Astrocyte (in vitro differentiated cells and primary cell): ENCODE results near the gene AP1G2. TPM values are rescaled to one million over a fixed set of nuclear protein-coding genes. Genes with fewer than 3 reads are reported as not detected.
A peak's percentile ranks its signal among the peaks of the same experiment; 100 is the strongest.
"Not testable (repeated sequence)": the region's sequence is repeated elsewhere in the genome, so short reads cannot be mapped to it uniquely, and the experiment has no call there.

Experiments used
- DNase-seq: peaks from one replicate; pipeline ENCODE4 v3.0.0-alpha.2; 2010; ENCODE audit warnings: low read depth
- FAIRE-seq: peaks from 2 replicates; lab custom pipeline; 2011; peaks lifted over from hg19 to GRCh38; lab: Jason Lieb, UNC
- H2AFZ ChIP-seq: 2 replicates; pipeline ENCODE4 v1.6.0; 2012; ENCODE audit warnings: low read depth, low read length, inconsistent platforms
- H3K27ac ChIP-seq: 2 replicates; pipeline ENCODE4 v1.5.1; 2011; ENCODE audit warnings: low read depth, low read length, inconsistent platforms
- H3K27me3 ChIP-seq: 2 replicates; pipeline ENCODE4 v1.6.0; 2011; ENCODE audit warnings: low read length, inconsistent platforms; ENCODE audit not compliant: insufficient read depth
- H3K36me3 ChIP-seq: 2 replicates; pipeline ENCODE4 v1.5.1; 2011; ENCODE audit warnings: low read length, inconsistent platforms; ENCODE audit not compliant: insufficient read depth
- H3K4me1 ChIP-seq: 2 replicates; pipeline ENCODE4 v1.5.1; 2011; ENCODE audit warnings: low read length, inconsistent platforms; ENCODE audit not compliant: insufficient read depth
- H3K4me2 ChIP-seq: 2 replicates; pipeline ENCODE4 v1.6.0; 2012; ENCODE audit warnings: low read length, inconsistent platforms
- H3K4me3 ChIP-seq: 2 replicates; pipeline ENCODE4 v1.5.1; 2011; ENCODE audit warnings: low read depth, mild to moderate bottlenecking, low read length, inconsistent platforms; ENCODE audit not compliant: insufficient read depth
- H3K79me2 ChIP-seq: 2 replicates; pipeline ENCODE4 v1.6.0; 2012; ENCODE audit warnings: mild to moderate bottlenecking, low read length, inconsistent platforms; ENCODE audit not compliant: insufficient read depth
- H3K9ac ChIP-seq: 2 replicates; pipeline ENCODE4 v1.6.0; 2012; ENCODE audit warnings: mild to moderate bottlenecking, low read length, inconsistent platforms
- H3K9me3 ChIP-seq: 2 replicates; pipeline ENCODE4 v1.5.1; 2012; ENCODE audit warnings: low read depth, mild to moderate bottlenecking, low read length, inconsistent platforms; ENCODE audit not compliant: insufficient read depth
- H4K20me1 ChIP-seq: 2 replicates; pipeline ENCODE4 v1.6.0; 2012; ENCODE audit warnings: low read length, inconsistent platforms; ENCODE audit not compliant: insufficient read depth
- H3K27ac Mint-ChIP-seq: one replicate; pipeline ENCODE4 v1.8.0; 2021; ENCODE audit warnings: mild to moderate bottlenecking, mixed read lengths; ENCODE audit not compliant: unreplicated experiment
- H3K27me3 Mint-ChIP-seq: one replicate; pipeline ENCODE4 v1.8.0; 2021; ENCODE audit warnings: low read depth, mixed read lengths; ENCODE audit not compliant: unreplicated experiment
- H3K36me3 Mint-ChIP-seq: one replicate; pipeline ENCODE4 v1.8.0; 2021; ENCODE audit warnings: low read depth, mixed read lengths; ENCODE audit not compliant: unreplicated experiment
- H3K4me1 Mint-ChIP-seq: one replicate; pipeline ENCODE4 v1.8.0; 2021; ENCODE audit warnings: low read depth, mixed read lengths; ENCODE audit not compliant: unreplicated experiment
- H3K4me3 Mint-ChIP-seq: one replicate; pipeline ENCODE4 v1.8.0; 2021; ENCODE audit warnings: mild to moderate bottlenecking, moderate library complexity, mixed read lengths; ENCODE audit not compliant: unreplicated experiment
- H3K9me3 Mint-ChIP-seq: one replicate; pipeline ENCODE4 v1.8.0; 2021; ENCODE audit warnings: mild to moderate bottlenecking, mixed read lengths; ENCODE audit not compliant: unreplicated experiment
- EZH2 ChIP-seq: IDR thresholded peaks from 2 replicates; pipeline ENCODE4 v1.6.1; 2012; ENCODE audit warnings: mild to moderate bottlenecking, low read length, inconsistent platforms; ENCODE audit not compliant: insufficient read depth
- total RNA-seq: library from RNA; stranded (reverse); gene quantifications from 2 replicates; pipeline ENCODE4 v1.2.1, GENCODE V29; 2021
- TF ChIP-seq, protein P1 (sequence below): IDR thresholded peaks from 2 replicates; pipeline ENCODE4 v1.5.1; 2011; ENCODE audit warnings: low read depth, mild to moderate bottlenecking, inconsistent platforms, low read length, moderate library complexity; ENCODE audit not compliant: insufficient read depth

The AP1G2 gene
- total RNA-seq, 1 donor from 2014 or later, result 80.9 TPM

DNA sequence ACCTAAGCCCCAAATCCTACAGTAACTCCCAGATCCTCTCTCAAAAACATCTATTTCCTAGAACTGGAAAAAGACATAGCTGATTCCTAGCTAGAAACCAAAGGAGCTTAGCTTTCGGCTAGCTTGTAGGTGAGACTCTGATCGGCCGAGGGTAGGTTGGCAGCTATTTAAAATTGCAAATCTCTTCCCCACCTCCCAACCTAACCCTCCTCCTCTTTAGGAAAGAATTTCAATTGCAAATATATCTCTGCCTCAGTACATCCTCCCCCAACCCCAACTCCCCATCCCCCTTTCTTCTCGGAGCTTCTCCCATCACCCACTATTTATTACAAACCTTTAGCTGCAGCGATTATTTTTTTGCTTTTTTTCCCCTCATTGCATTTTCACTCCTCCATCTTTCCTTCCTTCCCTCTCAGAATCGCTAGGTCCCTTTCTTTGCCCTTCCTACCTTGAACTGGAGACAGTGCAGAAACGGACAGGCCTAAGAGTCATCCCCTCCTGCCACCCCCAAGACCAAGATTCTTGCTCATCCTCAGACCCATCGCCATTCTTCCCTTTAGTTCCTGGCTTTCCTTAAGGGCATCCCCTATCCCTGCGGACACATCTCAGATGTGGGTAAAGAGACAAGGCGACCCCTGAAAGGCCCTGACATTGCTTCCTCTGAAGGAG is 29.4 kb downstream of the AP1G2 start:
- H3K4me3 ChIP-seq, result no peak overlapping the region
- H3K36me3 Mint-ChIP-seq, result peaks cover 9% of the 10 kb centered on the region

DNA sequence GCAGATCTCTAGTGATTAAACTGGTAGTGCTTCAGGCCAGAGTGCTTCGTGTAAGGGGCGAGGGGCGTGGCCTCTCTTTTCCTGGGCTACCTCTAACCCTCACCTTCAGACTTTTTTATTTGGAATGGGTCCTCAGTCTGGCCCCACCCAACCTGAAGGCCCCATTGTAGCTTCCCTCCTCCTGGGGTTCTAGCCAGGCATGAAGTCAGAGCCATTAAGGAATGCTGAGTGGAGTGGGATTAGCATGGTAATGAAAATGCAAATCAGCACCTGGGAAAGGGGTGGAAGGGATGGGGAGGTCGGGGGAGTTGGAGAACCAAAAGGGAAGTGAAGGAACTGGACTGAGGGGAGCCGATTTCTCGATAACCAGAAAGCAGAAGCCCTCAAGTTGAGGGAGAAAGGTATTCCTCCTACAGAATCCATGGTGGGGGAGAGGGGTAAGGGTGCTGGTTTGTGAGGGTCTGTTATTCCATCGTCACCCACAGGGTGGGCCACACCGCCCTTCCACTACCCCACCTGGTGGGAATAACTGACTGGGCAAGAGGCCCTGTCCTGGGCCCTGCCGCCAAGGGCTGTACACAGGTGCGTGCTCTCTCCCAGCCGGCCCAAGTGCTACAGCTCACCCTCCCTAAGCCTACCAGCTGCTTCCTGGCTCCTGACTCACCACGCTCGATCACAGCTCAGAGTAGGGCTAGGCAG is 30.1 kb downstream of the AP1G2 start:
- Mint-ChIP-seq H3K4me1 (peaks cover 24% of the 10 kb centered on the region), H3K27me3 (no peaks in the 10 kb centered on the region), H3K27ac (no peak overlapping the region), H3K9me3 (no peaks in the 10 kb centered on the region), H3K4me3 (peak overlapping the region; percentile 22), H3K36me3 (peaks cover 12% of the 10 kb centered on the region)
- FAIRE-seq, result no peak
- no peak overlapping the region for H3K4me2 ChIP-seq
- no peaks in the 10 kb centered on the region for H3K79me2 ChIP-seq
- H3K4me3 ChIP-seq, result no peak overlapping the region
- no peaks in the 10 kb centered on the region for H3K9me3 ChIP-seq
- no peaks in the 10 kb centered on the region for H4K20me1 ChIP-seq
- no peak overlapping the region for H3K27ac ChIP-seq
- H3K36me3 ChIP-seq, result no peaks in the 10 kb centered on the region
- H2AFZ ChIP-seq, result no peak overlapping the region
- TF ChIP-seq, protein P1, sequence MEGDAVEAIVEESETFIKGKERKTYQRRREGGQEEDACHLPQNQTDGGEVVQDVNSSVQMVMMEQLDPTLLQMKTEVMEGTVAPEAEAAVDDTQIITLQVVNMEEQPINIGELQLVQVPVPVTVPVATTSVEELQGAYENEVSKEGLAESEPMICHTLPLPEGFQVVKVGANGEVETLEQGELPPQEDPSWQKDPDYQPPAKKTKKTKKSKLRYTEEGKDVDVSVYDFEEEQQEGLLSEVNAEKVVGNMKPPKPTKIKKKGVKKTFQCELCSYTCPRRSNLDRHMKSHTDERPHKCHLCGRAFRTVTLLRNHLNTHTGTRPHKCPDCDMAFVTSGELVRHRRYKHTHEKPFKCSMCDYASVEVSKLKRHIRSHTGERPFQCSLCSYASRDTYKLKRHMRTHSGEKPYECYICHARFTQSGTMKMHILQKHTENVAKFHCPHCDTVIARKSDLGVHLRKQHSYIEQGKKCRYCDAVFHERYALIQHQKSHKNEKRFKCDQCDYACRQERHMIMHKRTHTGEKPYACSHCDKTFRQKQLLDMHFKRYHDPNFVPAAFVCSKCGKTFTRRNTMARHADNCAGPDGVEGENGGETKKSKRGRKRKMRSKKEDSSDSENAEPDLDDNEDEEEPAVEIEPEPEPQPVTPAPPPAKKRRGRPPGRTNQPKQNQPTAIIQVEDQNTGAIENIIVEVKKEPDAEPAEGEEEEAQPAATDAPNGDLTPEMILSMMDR, result no peak
- TF ChIP-seq EZH2, result no peak
- H3K9ac ChIP-seq, result no peak overlapping the region
- H3K27me3 ChIP-seq, result no peaks in the 10 kb centered on the region
- no peak for DNase-seq
- H3K4me1 ChIP-seq, result peaks cover 3% of the 10 kb centered on the region

More for the DNA sequence above, 29.4 kb downstream of the AP1G2 start:
- no peaks in the 10 kb centered on the region for H3K9me3 Mint-ChIP-seq
- H4K20me1 ChIP-seq, result no peaks in the 10 kb centered on the region
- H3K4me1 Mint-ChIP-seq, result peaks cover 24% of the 10 kb centered on the region
- no peaks in the 10 kb centered on the region for H3K9me3 ChIP-seq
- H3K36me3 ChIP-seq, result no peaks in the 10 kb centered on the region
- TF ChIP-seq EZH2, result no peak
- no peak overlapping the region for H2AFZ ChIP-seq
- H3K27ac ChIP-seq, result no peak overlapping the region
- no peak overlapping the region for H3K9ac ChIP-seq
- H3K27me3 Mint-ChIP-seq, result no peaks in the 10 kb centered on the region
- no peaks in the 10 kb centered on the region for H3K27me3 ChIP-seq
- DNase-seq (no peak), FAIRE-seq (no peak)
- no peaks in the 10 kb centered on the region for H3K79me2 ChIP-seq
- peak overlapping the region; percentile 22 for H3K4me3 Mint-ChIP-seq
- peak overlapping the region; percentile 73 for H3K27ac Mint-ChIP-seq
- peaks cover 3% of the 10 kb centered on the region for H3K4me1 ChIP-seq
- no peak overlapping the region for H3K4me2 ChIP-seq

DNA sequence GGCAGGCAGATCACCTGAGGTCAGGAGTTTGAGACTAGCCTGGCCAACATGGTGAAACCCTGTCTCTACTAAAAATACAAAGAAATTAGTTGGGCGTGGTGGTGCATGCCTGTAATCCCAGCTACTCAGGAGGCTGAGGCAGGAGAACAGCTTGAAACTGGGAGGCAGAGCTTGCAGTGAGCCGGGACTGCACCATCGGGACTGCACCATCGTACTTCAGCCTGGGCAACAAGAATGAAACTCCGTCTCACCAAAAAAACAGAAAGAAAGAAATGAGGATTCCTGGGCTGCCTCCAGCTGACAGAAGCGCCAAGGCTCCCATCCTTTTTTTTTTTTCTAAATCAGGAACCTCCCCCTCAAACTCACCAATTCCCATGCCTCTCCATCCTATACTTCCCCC is 30.7 kb downstream of the AP1G2 start:
- not testable (repeated sequence) for H3K4me3 ChIP-seq, H3K9me3 Mint-ChIP-seq, H3K4me3 Mint-ChIP-seq, H4K20me1 ChIP-seq, H3K27ac ChIP-seq, H3K4me2 ChIP-seq, H3K27me3 Mint-ChIP-seq, H3K27ac Mint-ChIP-seq, H3K27me3 ChIP-seq, H3K9me3 ChIP-seq, FAIRE-seq, DNase-seq, H3K4me1 ChIP-seq, H3K36me3 ChIP-seq, H3K9ac ChIP-seq, H2AFZ ChIP-seq, H3K79me2 ChIP-seq
- H3K36me3 Mint-ChIP-seq, result peaks cover 17% of the 10 kb centered on the region
- H3K4me1 Mint-ChIP-seq, result peaks cover 22% of the 10 kb centered on the region
